GM19463 (cell line): ENCODE data around the gene ALG10B.

Source experiments
- ATAC-seq: cut with Tn5 transposase; IDR thresholded peaks from one replicate; pipeline ENCODE4 v1.9.1; 2021; ENCODE audit warnings: mild to moderate bottlenecking, moderate library complexity; ENCODE audit not compliant: unreplicated experiment

Gene ALG10B

DNA sequence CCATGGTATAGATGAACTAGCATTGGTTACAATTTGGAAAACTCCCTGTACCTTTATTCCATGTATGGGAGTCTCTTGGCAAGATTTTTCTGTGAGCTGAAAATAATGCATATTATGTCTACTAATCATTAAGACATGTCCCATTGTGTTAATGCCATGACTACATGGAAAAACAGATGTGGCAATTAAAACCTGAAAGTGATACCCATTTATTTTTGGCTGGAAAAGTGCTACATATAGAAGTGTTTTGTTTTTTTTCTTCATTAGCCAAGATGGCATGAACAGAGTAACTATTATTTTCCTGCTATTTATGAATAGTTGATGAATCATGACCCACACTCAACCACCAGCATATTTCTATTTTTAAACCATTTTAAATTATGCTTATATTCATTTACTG, 58.2 kb downstream of the ALG10B start:
- ATAC-seq: no peak
